Measurements from ENCODE around the gene IGFBP4. TPM values are rescaled to one million over a fixed set of nuclear protein-coding genes. Genes with fewer than 3 reads are reported as not detected.

The IGFBP4 gene
- total and polyA plus RNA-seq, 7 donors: 30.3 to 440 (median 242) TPM

DNA sequence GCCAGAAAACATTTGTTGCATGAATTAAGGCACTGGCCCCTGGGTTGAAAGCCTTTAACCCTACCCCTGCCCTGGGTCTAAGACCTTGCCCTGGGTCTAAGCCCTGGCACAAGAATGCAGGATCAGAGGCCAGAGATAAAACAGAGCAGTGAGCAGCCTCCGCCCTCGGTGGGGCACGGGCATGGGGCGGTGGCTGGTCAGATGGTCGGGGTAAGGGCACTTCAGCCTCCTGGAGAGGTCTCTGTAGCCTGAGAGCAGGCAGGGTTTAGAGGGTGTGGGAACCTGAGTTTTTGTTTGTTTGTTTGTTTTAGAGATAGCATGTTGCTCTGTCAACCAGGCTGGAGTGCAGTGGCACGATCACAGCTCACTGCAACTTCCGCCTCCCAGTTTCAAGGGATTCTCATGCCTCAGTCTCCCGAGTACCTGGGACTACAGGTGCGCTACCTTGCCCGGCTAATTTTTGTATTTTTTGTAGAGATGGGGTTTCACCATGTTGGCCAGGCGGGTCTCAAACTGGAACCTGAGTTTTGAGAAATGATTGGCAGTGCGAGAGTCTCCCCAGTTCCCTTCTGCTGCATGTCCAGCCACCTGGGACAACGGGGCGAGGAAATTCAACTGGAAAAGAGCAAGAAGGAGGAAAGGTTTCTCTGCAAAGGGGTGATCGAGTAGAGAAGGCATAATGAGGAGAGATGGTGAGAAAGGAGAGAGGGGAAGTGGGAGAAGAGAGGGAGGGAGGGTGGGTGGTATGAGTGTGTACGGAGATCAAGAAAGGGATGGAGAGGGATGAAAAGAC, 30.5 kb downstream of the IGFBP4 start:
- H3K9me3 ChIP-seq: no peaks in the 10 kb centered on the region
- H3K4me3 ChIP-seq: no peak overlapping the region
- no peaks in the 10 kb centered on the region for H3K27me3 ChIP-seq
- DNase-seq: no peak
- 64 to 83% methylated on average over 16 of the region's 16 CpGs for WGBS, 2 donors
- H3K4me1 ChIP-seq: peaks cover 0 to 64% (median 62%) of the 10 kb centered on the region in 4 donors
- H3K36me3 ChIP-seq: no peaks in the 10 kb centered on the region
- TF ChIP-seq EP300 (IDR thresholded peaks at IDR 0.05): no peak
- TF ChIP-seq, protein P1, sequence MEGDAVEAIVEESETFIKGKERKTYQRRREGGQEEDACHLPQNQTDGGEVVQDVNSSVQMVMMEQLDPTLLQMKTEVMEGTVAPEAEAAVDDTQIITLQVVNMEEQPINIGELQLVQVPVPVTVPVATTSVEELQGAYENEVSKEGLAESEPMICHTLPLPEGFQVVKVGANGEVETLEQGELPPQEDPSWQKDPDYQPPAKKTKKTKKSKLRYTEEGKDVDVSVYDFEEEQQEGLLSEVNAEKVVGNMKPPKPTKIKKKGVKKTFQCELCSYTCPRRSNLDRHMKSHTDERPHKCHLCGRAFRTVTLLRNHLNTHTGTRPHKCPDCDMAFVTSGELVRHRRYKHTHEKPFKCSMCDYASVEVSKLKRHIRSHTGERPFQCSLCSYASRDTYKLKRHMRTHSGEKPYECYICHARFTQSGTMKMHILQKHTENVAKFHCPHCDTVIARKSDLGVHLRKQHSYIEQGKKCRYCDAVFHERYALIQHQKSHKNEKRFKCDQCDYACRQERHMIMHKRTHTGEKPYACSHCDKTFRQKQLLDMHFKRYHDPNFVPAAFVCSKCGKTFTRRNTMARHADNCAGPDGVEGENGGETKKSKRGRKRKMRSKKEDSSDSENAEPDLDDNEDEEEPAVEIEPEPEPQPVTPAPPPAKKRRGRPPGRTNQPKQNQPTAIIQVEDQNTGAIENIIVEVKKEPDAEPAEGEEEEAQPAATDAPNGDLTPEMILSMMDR (IDR thresholded peaks at IDR 0.05): no peak
- TF ChIP-seq POLR2A (IDR thresholded peaks at IDR 0.05): no peak
- TF ChIP-seq POLR2AphosphoS5 (IDR thresholded peaks at IDR 0.05): no peak
- H3K27ac ChIP-seq: peak overlapping the region in 3 of 4 donors; percentile 84 to 91 (median 84)
- intact Hi-C loops (cut with DNase I): loop anchor here (2.0 kb wide), 1 partner anchor 23 kb away; no protein-coding TSS in a partner anchor

GRCh38 chr17:40474419-40475002, 31.3 kb downstream of the IGFBP4 start:
- peaks cover 0 to 64% (median 62%) of the 10 kb centered on the region in 4 donors for H3K4me1 ChIP-seq
- no peak overlapping the region for H3K4me3 ChIP-seq
- no peaks in the 10 kb centered on the region for H3K36me3 ChIP-seq
- WGBS, 2 donors: 89 to 93% methylated on average over 9 of the region's 9 CpGs
- peak overlapping the region in 3 of 4 donors; percentile 84 to 91 (median 84) for H3K27ac ChIP-seq
- H3K9me3 ChIP-seq: no peaks in the 10 kb centered on the region
- no peak for TF ChIP-seq EP300 (IDR thresholded peaks at IDR 0.05)
- no peak for TF ChIP-seq POLR2AphosphoS5 (IDR thresholded peaks at IDR 0.05)
- TF ChIP-seq POLR2A (IDR thresholded peaks at IDR 0.05): no peak
- TF ChIP-seq, protein P1 (IDR thresholded peaks at IDR 0.05): no peak
- DNase-seq: no peak
- H3K27me3 ChIP-seq: no peaks in the 10 kb centered on the region
- intact Hi-C loops (cut with DNase I): no loop called here

- no peak for DNase-seq
- Histone ChIP-seq H3K9me3 (no peaks in the 10 kb centered on the region), H3K4me1 (peaks cover 0 to 63% (median 62%) of the 10 kb centered on the region in 4 donors), H3K4me3 (no peak overlapping the region), H3K27ac (peak overlapping the region; percentile 17 to 91 (median 84)), H3K27me3 (no peaks in the 10 kb centered on the region), H3K36me3 (no peaks in the 10 kb centered on the region)
- WGBS, 2 donors: 87 to 92% methylated on average over 18 of the region's 18 CpGs
- no peak for TF ChIP-seq EP300 (IDR thresholded peaks at IDR 0.05)
- no peak for TF ChIP-seq POLR2AphosphoS5 (IDR thresholded peaks at IDR 0.05)
- TF ChIP-seq, protein P1 (IDR thresholded peaks at IDR 0.05): no peak
- TF ChIP-seq POLR2A (IDR thresholded peaks at IDR 0.05): no peak
- intact Hi-C loops (cut with DNase I): no loop called here
Measured at GRCh38 chr17:40475234-40475908, 32.1 kb downstream of the IGFBP4 start.

GRCh38 chr17:40477796-40478195, 34.5 kb downstream of the IGFBP4 start:
- Histone ChIP-seq H3K27ac (no peak overlapping the region), H3K27me3 (no peaks in the 10 kb centered on the region), H3K36me3 (no peaks in the 10 kb centered on the region), H3K4me1 (peaks cover 0 to 39% (median 38%) of the 10 kb centered on the region in 4 donors), H3K4me3 (no peak overlapping the region), H3K9me3 (no peaks in the 10 kb centered on the region)
- DNase-seq: no peak
- WGBS, 2 donors: 90 to 91% methylated on average over 1 of the region's 1 CpG
- TF ChIP-seq POLR2A (IDR thresholded peaks at IDR 0.05) (no peak), EP300 (IDR thresholded peaks at IDR 0.05) (no peak), POLR2AphosphoS5 (IDR thresholded peaks at IDR 0.05) (no peak)
- TF ChIP-seq, protein P1 (IDR thresholded peaks at IDR 0.05): no peak
- intact Hi-C loops (cut with DNase I): loop anchor here (2.0 kb wide), 1 partner anchor 55 kb away; no protein-coding TSS in a partner anchor

Measured in sigmoid colon (tissue), 7 donors.